GM18873 (cell line): ENCODE results near the gene NCS1.

ENCODE experiments used
- ATAC-seq: cut with Tn5 transposase; IDR thresholded peaks from one replicate; pipeline ENCODE4 v1.9.1; 2021; ENCODE audit warnings: mild to moderate bottlenecking, moderate library complexity, moderate number of reproducible peaks; ENCODE audit not compliant: unreplicated experiment, low FRiP score

Gene NCS1

DNA sequence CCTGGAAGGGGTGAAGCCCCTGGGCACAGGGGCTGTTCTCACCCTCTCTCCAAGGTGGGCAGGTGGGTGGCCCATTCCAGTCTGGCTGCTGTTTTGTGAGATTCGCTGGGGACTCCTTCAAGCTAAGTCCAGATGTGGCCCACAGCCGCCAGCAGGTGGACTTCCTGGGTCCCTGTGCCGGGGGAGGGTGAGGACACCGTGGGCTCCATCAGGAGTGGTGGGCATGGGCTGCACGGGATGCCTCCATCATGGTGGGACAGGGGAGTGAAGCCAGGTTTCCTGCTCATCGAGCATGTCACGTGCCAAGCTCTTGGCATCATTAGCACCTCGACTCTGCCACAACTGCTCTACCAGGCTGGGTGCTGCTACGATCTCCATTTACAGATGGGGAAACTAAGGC, 1.8 kb downstream of the NCS1 start:
- ATAC-seq = no peak

DNA sequence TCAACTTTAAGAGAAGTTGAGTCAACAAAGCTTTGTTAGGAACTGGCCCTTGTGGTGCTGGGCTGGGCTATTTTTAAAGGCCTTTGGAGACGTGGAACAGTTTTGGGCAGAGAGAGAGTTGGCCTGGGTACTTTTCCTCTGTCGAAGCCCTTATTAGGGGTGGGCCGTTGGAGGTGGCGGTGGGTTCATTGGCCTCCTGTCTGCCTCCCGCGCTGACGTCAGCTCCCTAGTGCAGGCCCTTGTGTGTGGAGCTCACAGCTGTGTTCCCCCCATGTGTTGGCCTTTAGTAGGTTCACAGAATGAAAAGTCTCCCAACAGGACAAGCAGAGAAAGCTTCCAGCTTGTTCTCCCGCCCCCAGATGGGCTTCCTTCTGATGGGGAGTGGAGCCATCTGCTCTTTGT, 2.7 kb downstream of the NCS1 start:
- ATAC-seq = no peak

DNA sequence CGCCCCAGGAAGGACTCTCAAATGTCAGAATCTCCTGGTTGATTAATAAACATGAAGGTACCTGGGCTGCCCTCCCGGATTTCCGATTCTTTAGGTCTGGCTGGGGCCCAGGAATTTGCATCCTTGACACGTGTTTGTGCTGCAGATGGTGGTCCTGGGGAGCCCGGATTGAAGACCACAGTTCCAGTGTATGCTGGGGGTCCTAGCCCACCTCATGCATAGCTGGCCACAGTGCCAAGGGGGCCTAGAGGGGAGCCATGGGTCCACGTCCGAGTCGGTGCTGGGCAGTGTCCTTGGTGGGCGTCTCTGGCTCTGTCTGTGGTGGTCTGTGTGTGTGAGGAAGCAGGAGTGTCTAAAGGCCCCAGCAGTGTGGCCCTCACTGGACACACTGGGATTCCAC, 3.2 kb downstream of the NCS1 start:
- no peak for ATAC-seq

DNA sequence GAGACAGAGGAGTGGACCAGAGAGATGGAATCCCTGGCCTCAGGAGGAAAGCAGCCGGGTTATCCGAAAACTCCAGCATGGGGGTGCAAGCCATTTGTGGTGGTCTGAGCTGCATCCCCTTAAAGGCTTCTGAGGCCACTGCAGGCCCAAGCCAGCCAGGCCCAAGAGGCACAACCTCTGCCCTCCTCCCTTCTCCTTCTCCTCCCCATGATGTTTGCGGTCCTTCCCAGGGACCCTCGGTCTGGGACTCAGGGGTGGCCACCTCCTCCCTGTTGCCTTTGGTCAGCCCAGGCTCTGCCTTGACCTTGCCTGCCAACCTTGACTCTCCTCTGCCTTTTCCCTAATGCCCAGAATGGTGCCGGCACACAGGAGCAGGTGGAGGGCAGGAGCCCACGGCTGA, 4.6 kb downstream of the NCS1 start:
- ATAC-seq = no peak

DNA sequence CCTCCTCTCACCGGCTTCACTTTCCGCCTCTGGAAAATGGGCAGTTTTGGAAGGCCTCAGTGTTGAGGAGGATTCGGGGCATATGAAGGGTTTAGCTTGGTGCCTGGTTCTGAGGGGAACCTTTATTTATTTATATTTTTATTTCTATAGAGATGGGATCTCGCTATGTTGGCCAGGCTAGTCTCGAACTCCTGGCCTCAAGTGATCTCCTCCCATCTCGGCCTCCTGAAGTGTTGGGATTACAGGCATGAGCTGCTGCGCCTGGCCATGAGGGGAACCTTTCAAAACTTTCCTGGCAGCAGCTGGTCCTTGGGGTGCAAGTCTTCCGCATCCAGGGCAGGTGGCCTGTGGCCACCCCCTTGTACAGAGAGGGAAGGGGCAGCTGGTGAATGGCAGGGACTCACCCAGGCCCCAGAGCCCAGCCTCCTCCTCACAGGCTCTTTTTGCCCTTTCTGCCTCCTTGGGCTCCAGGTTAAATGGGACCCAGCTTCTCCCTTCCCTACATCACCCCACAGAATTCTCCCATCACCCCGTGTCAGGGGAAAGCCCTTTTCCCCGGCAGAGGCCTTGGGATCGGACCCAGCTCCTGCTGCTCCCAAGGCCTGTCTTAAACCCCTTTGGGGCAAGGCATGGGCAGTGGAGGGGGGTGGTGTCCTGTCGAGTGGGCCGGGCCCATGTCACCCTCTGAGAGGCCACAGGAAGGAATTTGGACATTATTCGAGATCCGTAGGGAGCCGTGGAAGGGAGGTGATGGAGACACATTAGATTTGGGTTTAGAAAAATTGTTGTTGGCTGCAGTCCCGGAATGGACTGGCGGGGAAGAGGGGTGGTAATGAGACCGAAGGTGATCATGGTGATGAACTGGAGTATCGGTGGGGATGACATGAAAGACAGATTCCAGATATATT, 5.9 kb downstream of the NCS1 start:
- ATAC-seq = no peak

DNA sequence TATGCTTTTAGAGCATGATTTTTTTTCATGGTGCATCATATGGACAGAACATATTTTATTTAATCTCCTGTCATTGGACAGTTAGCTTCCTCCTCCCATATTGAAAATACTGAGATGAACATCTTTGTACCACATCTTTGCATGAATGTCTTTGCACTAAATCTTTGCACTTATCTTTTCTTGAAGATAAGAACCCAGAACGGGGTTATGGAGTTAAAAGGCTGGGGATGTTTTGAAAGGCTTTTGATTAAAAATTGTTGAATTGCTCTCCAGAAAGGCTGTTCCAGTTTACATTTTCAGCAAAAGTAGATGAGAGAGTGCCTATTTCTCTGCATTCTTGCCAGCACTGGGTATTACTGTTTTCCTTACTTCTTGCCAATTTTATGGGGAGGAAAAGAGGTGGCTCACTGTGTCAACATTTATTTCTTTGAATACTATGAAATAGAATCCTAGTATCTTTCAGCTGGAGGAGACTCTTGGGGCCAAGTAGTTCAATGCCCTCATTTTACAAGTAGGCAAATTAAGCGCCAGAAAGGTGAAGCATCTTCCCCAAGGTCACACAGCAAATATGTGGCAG, 7.2 kb downstream of the NCS1 start:
- no peak for ATAC-seq

DNA sequence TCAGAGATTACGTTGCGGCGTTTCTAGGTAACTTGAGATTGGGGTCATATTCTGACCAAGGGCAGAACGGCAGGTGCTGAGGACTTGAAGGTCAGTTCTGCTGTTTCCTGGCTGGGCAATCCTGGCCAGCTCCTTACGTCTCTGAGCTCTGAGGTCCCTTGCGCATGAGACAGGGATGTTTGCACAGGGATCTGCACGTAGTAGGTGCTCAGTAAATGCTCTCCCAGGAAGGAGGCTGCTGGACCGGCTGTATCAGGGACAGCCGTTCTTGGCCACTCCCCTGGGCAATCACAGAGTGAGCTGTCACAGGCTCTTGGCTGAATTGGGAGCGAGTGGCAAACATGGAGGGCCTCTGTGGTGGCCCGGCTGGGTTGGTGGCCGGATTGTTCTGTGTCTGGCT, 8.3 kb downstream of the NCS1 start:
- no peak for ATAC-seq

DNA sequence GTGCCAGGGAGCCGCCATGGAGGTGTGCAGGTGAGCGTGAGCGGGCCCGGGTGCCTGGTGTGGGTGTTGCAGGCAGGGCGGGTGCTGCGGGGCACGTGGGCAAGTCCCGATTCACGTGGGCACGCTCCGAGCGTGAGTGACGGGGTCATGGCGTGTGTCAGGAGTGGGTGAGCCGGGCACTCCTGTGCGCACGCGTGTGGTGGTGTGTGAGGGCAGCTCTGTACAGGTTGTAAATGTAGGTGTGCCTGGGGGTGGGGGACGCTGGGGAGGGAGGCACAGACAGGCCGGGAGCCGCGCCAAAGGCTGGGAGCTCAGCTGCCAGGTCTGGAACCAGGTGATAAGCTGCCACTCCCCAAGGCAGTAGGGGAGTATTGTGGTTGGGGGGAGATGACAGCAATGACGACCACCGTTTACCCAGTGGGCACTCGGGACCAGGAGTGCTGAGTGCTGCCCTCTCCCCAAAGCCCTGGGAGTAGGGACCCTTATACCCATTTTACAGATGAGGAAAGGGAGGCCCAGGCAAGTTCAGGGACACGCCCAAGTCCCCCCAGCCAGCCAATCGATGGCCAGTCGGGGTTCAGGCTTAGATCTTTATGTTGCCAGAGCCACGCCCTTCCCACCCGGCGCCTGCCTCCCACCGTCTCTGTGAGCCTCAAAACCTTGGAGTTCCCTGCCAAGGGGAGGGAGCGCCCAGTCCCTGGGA, 9.6 kb downstream of the NCS1 start:
- no peak for ATAC-seq

DNA sequence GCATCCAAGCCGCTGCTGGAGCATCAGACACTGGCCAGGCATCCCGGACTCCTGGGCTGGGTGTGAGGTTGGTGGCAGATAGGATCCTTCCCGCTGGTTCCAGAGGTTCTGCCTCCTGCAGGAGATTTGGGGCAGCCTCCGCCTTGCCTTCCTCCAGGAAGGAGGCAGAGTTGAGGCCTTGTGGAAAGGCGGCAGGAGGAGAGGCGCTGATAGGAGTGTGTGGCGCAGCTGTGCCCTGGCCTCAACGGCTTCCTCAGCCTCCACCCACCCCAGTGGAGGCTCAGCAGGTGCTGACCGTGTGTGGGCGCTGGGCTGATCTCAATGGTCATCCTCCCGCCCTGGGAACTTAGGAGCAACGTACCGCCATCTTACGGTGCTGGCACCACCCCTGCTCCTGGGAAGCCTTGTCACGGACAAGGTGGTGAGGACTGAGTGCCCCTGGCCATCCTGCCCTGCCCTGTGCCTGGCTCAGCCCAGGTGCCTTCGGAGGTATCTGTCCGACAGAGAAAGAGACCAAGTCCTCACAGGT, 10.2 kb downstream of the NCS1 start:
- no peak for ATAC-seq

DNA sequence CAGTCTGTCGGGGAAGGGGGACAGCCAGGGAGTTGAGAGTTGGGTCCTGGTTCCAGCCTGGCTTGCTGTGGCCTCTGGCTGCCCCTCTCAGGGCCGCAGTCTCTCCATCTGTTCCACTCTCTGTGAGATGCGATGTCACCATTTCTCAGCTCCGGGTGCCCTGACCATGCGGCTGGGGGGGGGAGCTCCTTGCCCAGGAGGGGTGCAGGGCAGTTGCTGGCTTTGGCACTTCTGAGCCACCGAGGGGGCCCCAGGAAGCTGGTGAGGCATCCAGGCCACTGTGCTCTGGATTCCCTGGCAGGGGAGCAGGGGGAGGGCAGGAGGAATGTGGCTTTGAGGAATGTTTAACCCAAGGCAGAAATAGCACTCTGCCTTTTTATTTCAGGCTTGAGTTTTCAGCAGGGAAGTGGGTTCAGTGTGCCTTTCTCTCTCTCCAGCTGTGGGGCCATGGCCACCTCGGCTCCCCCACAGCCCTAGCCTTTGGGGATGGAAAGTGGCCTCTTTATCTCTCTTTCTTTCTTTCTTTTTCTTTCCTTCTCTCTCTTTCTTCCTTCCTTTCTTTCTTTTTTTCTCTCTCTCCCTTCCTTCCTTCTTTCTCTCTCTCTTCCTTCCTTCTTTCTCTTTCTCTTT, 11.0 kb downstream of the NCS1 start:
- no peak for ATAC-seq

DNA sequence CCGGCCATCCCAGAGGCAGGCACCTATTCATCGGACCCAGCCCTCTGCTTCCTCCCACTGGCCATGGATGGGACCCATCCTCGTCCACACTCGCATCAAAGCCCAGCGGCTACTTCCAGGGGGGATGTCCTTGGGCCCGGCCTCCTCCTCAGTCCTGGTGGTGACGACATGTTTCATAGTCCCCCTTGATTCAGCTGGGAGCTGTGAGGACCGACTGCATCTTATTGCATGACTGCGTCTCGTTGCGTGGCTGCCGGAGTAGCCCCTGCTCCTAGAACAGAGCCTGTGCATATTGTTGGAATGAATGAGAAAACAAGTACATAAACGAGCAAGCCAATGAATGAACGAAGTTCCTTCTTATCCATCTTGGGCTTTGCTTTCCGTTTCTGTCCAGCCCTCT, 12.8 kb downstream of the NCS1 start:
- no peak for ATAC-seq

DNA sequence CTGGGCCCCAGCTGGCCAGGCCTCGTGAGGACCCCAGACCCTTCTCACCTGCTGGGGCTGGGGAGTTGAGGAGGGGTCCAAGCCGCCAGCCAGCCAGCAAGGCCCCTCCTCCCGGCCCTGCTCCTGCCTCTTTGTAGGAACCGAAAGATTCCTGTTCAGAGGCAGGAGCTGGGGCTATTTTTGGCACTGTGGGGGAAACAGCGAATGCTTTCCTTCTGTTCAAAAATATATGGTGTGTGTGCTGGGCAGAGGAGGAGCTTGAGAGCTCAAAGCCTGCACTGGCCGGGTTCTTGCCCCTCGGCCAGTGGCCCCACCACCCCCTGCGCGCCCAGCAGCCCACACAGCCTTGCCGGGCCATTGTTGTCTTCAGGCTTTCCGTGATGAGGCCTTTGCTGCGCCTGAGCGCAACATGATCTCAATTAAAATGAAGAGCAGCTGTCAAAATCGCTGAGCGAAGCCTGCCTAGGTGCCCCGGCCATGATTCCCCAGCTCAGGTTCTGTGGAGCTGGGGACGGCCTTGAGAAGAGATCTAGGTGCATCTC, 13.4 kb downstream of the NCS1 start:
- ATAC-seq = no peak

DNA sequence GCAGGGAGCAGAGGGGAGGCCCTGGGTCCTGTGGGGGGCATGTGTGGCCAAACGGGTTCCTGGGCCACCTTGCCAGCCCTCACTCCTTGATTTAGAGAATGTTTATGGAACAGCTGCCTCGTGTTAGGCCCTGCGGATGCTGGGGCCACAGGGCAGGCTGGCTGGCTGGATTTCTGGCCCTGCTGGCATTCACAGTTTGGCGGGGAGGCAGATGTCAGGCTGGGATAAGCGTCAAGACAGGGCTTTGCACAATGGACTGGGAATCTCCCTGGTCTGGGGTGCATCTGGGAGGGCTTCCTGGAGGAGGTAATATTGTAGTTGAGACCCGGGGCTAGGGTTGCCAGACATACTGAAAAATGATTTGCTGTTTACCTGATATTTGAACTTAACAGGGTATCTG, 13.8 kb downstream of the NCS1 start:
- no peak for ATAC-seq

DNA sequence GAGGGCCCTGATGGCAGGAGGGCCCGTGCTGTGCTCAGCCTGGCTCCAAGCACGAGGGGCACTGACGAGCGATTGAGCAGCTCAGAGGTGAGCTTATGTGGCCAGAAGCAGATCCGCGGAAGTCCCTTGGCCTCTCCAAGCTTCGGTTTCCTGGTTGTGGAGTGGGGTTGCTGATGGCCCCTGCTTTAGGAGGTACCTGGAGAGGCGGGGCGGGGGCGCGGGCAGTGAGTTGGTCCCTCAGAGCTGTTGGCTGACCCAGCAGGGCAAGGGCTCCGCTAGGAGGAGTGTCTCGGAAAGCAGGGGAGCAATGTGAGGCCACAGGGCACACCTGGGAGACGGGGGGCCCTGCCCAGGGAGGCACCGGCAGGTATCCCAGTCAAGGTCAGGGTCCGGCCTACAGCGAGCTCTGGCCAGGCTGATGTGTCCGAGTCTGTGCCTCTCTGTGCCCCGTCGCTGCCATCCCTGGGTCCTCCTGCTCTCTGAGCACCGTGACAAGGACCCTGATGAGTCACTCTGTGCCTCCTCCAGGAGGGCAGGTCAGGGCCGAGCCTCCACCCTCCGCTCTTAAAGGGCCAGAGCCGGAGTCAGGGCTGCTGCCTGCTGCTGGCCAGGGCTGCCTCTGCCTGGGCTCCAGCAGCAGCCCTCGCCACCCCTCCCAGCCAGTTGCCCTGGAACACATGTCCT, 14.8 kb downstream of the NCS1 start:
- ATAC-seq = no peak

DNA sequence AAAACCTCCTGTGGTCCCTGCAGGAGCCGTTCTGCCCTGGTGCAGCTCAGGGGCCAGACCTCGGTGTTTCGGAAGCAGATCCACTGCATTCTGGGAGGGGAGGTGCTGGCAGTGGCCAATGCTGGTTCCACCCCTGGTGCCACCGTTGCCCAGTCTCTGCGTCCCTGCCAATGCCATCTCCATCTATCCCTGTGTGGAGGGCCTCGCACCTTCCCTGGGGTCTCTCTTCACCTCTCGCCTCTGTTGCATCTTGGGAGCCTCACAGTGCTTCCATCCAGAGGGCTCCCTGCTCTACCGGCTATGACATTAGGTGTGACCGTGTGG, 15.3 kb downstream of the NCS1 start:
- ATAC-seq = no peak

DNA sequence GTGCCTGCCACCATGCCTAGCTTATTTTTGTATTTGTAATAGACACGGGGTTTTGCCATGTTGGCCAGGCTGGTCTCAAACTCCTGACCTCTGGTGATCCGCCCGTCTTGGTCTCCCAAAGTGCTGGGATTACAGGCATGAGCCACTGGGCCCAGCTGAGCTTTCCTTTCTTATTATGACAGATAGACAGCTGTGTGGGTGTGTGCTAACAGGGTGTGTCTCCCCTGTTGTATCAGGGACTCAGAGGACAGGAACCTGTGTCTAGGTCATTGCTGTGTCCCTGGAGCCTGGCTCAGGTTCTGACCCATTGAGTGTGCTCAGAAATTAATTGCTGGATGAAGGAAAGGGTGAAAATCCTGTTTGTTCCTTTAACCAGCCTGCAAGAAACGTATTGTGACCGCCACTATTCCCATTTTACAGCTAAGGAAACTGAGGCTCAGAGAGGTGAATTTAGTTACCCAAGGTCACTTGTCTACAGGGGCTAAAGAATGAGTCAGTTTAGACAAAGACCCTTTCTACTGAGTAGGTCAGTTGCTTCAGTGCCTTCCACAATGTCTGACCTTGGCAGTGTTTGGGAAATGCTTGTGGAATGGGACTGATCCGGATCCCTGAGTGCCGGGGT, 16.8 kb downstream of the NCS1 start:
- ATAC-seq = no peak

DNA sequence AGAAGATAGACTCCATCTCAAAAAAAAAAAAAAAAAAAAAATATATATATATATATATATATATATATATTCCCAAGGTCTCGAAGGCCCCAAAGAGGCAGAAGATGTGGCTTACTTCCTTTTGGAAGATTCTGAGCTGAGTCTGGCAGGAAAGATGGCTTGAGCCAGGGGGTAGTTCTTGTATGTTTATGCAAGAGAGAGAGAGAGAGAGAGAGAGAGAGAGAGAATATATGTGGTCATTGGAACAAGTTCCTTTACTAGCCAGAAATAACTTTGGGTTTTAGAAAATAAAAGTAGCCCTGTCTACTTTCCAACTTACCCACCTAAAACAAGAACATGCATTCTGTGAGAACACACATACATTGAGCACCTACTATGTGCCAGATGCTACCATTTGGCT, 17.6 kb downstream of the NCS1 start:
- ATAC-seq = no peak

DNA sequence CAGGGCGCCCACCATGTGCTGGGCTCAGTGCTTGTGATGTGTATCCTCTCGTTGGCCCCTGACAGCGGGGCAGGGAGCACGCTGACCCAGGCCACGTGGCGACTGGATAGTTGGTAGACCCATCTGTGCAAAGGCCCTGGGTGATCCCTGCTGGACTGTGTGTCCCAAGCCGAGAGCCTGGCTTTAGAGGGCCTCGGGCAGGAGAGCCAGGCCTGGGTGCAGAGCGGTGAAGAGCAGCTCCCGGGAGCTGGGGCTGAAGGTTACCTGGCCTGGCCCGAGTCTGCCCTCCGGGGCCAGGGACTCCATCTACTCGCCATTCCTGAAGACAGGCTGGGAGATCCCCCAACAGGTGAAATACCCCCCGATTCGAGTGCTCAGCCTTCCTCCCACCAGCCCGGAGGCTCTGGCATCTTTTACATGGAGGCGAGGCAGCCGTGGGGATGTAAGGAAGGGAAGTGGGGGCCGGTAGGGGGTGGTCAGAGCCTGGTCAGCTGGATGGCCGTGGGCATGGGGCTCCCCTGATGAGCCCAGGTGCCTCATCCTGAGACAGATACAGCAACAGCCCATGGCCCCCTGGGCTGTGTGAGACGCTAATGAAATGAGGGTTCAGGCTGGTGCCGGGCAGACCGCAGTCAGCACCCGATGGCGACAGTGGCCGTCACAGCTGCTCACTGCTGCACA, 19.0 kb downstream of the NCS1 start:
- no peak for ATAC-seq

DNA sequence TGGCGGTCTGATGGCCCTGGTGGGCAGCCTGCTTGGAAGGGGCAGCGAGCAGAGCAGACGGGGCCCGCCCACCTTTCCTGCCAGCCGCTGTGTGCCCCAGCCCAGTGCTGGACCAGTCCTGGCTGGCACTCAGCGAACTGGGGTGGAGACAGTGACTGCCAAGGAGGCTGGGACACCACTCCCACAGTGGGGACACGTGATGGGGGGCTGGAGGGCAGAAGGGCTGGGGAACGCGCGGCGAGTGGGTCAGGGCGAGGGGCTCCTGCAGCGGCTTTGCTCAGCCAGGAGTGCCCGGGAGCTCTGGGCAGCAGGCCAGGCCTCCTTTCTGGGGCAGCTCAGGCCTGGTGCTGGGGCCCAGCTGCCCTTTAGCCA, 19.5 kb downstream of the NCS1 start:
- no peak for ATAC-seq
